HG02588 (cell line): ENCODE data around the gene PRKCE.

Experiments
- ATAC-seq: cut with Tn5 transposase; IDR thresholded peaks from one replicate; pipeline ENCODE4 v1.9.1; 2021; ENCODE audit warnings: mild to moderate bottlenecking, moderate library complexity; ENCODE audit not compliant: unreplicated experiment

The PRKCE gene

DNA sequence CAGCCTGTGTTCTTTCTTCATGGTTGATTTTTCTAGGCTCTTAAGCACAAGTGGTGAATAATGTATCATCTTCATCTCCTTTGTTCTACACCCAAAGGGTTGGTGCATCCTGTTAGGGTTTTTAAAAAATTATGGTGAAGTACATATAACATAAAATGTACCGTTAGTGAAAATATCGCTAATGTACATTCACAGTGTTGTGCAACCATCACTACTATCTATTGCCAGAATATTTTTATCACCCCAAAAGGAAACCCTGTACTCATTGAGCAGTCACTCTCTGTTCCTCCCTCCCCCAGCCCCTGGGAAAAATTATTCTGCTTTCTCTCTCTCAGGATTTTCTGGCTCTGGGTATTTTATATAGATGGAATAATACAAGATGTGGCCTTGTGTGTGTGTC, 98.5 kb downstream of the PRKCE start:
- no peak for ATAC-seq

DNA sequence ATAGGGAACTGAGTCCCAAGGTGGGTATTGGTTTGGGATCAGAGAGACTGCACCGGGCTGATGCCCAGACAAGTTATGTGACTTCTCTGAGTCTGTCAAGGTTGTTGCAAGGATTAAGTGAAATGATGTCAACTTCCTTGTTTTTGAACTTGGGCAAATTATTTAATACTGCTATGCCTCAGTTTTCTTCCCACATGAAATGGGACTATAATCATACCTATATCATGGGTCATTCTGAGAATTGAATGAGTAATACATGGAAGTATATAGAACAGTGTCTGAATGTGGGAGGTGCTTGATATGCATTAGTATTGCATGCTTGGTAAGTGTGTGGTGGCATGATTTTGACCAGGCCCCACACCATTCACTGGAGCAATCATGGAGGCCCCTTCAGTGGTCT, 99.0 kb downstream of the PRKCE start:
- no peak for ATAC-seq

- no peak for ATAC-seq
Observed at GRCh38 chr2:45753381-45753780, 101.9 kb downstream of the PRKCE start.

- ATAC-seq: no peak
Observed at GRCh38 chr2:45754131-45755010, 102.9 kb downstream of the PRKCE start.

GRCh38 chr2:45755585-45756335, 104.3 kb downstream of the PRKCE start:
- no peak for ATAC-seq

DNA sequence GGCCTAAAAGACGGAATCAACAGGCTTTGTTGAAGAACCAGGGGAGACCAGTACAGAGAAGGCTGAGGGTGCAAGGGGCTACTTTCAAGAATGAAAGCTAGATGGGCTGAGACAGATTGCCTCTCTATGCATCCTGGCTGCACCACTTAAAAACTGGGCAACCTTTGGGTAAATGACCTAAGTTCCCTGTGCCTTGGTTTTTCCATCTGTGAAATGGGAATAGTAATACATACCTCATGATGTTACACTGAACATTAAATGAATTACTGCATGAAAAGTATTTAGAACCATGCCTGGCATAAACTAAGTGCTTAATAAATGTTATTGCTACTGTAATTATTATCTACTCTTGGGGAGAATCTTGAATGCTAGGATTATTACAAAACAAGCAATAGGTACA, 106.5 kb downstream of the PRKCE start:
- ATAC-seq: no peak

DNA sequence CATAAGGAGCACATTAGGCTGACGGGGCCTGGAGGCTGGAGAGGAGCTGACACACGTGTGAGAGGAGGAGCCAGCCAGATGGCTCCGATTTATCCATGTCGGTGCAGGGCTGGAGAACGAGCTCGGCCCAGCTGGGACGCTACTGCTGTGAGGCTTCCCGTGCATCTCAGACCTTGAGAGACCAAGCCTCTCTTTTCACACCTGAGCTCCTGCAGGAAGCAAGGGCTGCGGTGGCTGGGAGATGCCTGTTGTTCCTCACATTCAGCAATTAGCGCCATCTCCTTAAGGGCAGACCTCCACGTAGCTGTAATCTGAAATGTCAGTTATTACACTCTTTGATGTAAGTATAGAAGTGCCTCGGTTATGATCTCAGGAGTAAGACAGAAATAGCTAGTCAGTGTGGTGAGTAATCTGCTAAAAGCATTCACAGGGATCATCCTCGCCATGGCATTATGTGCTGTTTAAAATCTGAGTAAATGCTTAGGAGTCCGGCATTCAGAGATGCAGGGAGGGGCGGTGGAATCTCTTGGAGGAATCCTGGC, 107.9 kb downstream of the PRKCE start:
- no peak for ATAC-seq

GRCh38 chr2:45761635-45762034, 110.2 kb downstream of the PRKCE start:
- ATAC-seq: no peak

GRCh38 chr2:45763255-45763654, 111.8 kb downstream of the PRKCE start:
- no peak for ATAC-seq

DNA sequence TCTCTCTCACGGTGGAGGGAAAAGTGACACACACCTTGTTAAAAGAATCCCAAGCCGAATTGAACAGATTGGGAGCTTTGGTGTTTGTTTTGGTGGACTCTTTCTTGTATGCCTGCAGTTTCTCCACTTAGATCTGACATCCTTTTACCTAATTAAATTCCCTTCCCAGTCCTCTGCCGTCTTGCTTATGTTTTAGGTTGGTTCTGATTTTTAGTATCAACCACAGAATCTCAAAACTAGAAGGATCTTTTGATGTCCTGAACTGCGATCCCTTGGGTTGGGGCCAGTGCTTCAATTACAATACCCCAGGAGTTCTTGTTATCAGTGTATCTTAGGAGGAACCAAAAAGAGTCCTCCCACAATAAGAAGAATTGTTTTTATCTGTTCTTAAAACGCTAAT, 112.3 kb downstream of the PRKCE start:
- no peak for ATAC-seq

DNA sequence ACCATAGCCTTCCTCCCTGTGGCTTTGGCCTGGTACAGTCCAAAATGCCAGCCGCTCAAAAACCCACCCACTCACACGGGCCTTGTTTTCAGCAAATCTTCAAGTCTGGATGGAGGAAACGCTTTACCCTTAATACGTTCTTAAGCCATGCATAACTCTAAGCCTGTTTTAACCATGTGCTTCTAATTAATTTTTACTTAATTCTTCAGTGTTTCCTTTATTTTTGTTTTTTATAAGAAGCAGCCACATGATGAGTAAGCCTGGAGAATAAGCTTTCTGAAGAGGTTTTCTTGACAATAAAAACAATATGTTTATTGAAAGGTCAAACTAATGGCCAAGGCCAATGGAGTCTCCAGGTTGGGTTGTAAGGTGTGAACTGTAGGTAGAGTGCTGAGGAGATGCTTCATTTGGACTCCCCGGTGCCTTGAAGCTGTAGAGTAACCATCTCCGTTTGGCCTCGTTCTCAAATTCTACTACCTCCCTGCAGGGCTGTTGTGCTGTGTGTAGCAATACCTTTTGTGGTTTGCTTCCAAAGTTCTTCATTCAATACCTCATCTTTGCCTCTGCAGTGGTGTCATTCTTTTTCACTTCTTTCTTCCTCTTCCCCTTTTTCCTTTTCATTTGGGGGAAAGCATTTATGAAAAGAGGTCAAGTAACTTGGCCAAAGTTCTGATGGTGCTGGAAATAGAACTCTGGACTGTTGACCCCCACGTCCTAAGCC, 113.7 kb downstream of the PRKCE start:
- ATAC-seq: no peak

- ATAC-seq: no peak
Observed at GRCh38 chr2:45765728-45766254, 114.3 kb downstream of the PRKCE start.

DNA sequence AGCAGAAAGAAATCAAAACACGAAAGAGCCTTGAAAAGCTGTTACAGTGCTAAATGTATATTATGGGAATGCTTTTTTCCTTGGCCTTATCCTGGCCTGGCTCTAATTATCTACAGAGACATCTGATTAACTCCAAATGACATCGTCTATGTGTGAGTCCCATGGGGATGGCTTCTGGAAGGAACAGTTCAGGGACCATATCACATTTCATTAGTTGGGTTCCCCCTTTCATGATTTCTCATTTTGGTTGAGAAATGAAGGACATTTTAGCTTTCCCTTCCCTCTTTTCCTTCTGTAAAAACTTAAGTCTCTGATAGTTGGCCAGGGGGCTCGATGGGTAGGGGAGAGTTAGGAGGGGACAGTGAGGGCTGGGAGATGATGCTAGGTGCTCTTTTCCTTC, 116.7 kb downstream of the PRKCE start:
- ATAC-seq: no peak

DNA sequence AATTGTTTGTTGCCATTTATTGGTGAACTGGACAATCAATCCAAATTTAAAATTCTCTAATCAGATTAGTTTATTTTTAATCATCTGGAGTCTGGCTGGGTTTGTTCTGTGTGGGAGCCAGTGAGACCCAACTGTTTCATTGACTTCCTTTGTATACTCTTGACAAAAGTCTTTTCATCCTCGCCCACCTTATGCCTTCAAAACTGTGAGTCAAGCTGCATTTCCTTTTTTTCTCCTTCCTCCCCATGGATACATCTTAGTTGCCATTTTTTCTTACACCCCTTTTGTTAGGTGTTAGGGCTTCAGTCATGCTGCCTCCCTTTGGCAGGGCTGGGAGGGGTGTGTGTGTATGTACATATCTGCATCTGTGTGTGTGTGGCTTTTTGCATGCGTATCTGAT, 117.6 kb downstream of the PRKCE start:
- no peak for ATAC-seq

DNA sequence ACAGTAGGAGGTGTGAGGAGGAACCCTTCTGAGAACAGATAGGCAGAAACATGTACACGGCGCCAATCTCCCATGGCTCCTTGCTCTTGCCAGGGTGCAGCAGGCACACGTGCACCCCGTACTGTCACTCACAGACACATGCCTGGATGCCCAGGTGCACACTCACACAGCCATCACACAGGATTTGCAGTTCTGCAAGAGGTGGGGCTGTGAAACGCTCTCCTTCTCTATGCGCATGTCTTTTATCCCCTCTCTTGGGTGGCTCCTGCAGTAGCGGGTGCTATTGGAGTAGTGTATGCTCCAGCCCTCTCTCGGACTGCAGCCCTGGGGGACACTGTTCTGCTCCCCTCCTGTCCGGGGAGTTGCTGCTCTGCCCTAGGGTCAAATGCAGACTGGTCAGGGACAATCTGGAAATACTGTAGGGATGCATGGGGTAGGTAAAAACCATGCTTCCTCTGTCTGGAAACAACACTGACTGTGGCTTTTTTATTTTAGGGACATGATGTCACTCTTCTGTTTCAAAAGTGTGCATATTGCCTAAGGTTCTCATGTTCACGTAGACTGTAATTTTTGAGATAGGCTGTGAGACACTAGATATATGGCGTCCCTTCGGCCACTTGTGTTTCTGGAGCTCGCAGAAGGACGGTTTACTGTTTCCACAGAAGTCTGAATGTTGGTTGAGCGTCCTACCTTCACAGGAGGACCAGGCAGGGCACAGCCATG, 118.5 kb downstream of the PRKCE start:
- ATAC-seq: no peak

DNA sequence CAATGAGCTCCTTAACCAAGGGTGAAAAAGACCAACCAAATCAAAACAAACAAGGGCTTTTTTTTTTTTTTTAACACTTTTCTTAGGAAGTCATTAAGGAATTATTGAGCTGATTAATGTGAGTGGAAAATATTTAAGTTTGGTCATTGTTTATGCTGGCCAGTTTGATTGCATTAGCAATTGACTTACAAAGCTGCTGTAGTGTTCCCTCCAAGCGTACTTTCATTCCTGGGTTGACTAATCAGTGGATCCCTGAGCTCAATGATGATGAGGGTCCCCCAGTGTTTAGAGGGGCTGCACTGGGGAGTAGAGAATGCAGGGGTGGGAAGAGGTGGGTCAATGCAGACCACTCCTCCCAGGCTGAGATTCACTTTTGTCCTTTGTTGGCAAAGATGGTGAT, 119.3 kb downstream of the PRKCE start:
- ATAC-seq: no peak

DNA sequence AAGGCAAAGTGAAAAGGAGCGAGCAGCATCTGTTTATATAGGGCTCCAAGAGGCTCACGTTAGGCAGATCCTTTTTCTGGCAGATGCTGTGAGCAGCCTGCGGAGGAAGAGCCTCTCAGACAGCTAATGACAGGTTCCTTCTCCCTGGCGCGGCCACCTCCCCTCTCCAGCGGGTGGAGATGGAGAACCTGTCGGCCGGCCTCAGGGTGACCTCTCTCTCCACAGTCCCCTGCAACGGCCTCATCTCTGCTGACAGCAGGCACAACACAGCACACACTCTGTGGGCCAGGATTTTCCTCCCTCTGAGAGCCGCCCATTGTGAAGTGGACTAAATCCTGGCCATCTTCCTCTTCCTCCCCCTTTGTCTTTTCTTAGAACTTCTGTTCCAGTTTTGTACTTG, 119.8 kb downstream of the PRKCE start:
- ATAC-seq: no peak

GRCh38 chr2:45772038-45772437, 120.6 kb downstream of the PRKCE start:
- ATAC-seq: no peak

GRCh38 chr2:45773909-45774308, 122.4 kb downstream of the PRKCE start:
- no peak for ATAC-seq

DNA sequence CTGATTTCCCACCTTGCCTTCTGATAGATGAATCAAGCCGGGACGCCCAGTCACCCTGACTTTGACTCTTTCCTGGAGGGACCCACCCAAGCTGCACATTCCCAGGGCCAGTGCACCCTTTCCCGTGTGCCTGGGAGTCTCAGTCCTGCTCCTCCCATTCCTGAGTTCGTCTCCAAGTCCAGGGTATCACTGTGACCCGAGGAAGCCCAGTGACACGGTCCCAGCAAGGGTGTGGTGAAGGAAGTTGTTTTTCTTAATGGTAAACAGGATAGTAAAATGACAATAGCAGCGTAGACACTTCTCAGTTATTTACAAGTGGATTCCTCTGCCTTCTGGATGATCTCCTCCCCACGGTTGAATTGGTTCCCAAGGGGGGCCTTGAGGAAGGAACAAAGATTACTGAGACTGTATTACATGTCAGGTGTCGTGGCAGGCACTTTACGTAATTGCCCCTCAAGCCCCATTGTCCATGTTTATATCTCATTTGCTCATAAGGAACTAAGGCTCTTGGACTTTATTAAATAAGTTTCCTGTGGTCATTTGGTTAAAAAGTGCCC, 123.3 kb downstream of the PRKCE start:
- no peak for ATAC-seq
